HG02943 (cell line): Measurements from ENCODE around the gene ISG20L2.

ENCODE experiments used
- ATAC-seq: cut with Tn5 transposase; IDR thresholded peaks from one replicate; pipeline ENCODE4 v1.9.1; 2021; ENCODE audit warnings: mild to moderate bottlenecking, low read depth, moderate library complexity; ENCODE audit not compliant: unreplicated experiment

Gene ISG20L2

DNA sequence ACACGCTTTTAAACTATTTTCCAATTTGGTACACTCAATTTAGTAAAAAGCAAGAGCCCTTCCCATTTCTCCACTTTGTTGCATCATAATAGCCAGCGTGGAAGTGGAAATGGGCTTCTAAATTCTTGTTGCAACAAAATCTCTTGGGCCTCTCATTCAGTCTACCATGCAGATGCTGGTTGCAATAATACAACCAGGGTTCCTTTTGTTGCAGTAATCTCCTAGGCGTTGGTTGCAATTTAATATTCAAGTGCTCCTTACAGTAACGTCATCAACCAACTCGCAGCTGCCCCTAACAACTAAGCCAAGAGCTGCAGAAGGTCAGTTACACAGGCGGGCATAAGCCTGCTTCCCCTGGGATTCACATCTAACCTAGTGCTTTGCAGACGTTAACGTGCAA is 25.7 kb upstream of the ISG20L2 start:
- no peak for ATAC-seq

GRCh38 chr1:156752843-156753482 is 24.4 kb upstream of the ISG20L2 start:
- no peak for ATAC-seq

- ATAC-seq, result no peak
These were observed 23.4 kb upstream of the ISG20L2 start for GRCh38 chr1:156751757-156752481.

DNA sequence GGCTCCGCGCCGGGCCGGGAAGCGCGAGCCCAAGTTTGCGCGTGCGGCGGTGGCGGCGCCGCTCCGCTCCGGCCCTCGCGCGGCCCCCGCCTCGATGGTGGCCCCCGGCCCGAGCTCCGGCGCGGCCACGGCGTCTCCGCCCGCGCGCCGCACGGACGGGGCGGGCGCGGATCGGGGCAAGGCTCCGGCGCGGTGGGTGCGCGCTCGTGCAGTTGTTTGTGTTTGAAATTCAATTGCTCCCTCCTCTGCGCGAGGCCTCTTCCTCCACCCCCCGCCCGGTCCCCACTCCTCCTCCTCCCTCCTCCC is 22.8 kb upstream of the ISG20L2 start, which contains the start of gene HDGF:
TSS of gene HDGF (minus strand) at position 225 of the 306 bp plus-strand sequence. CDS start 246 bp downstream, outside the sequence.
- no peak for ATAC-seq

DNA sequence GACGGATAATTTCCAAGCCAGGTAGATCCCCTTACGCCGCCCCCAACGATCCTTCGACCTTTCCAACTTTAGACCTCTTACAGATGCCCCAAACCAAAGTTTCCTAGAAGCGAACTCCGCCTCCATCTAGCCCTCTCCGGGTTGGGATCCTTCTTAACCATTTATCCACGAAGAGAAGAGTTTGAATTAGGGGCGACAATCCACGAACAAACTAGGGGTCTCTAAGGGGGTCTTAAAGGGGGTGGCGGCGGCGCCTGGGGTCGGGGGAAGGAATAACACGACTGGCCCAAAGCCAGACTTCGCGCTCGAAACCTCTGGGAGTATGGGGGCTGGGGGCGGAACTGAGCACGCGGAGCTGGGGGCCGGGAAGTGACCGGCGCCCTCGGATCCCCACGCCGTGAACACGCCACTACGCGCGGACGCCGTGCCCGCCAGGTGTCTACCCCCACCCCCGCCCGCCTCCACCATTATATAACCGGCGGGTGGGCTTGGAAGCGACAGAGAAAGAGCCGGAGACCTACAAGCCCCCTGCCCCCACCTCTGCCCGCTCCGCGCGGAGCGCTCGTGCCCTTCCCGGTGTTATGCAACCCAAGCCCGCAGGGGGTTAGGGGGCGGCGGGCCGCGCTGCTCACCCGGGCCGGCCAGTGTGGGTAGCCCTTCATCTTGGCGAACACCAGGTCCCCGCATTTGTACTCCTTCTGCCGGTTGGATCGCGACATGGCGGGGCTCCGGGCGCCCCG is 22.3 kb upstream of the ISG20L2 start:
- ATAC-seq, result no peak

- ATAC-seq, result no peak
These were observed 21.7 kb upstream of the ISG20L2 start for GRCh38 chr1:156750191-156750672.

DNA sequence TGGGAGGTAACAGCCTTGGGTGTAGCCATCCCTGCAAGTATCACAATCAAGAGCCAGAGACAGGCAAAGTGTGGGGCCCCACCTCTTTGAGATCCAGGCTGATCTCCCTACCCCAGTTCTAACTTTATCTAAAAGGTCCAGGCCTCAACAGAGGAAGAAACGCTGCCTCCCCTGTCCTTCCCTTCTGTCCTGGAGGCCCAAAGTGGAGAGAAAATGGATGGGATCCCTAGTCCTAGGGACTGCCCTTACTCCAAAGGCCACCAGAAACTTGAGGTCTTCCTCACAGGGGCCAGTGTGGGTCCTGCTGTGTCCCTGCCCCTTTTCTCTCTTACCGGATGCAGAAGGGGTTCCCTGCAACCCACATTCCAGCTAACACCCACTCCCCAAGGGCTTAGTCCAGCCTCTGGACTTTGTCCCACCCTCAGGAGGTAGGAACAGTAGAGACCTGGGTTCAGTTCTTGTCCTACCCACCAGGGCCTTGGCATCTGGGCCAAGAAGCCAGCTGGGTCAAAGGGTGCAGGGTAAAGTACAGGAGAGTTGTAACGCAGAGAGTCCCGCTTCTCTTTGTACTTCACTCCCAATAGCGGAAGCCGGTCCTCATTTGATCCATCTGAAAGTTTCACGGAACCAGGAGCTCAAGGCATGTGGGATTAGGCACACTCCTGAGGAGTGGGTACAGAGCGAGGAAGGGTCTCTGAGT is 21.0 kb upstream of the ISG20L2 start:
- ATAC-seq, result no peak

GRCh38 chr1:156748670-156749418 is 20.3 kb upstream of the ISG20L2 start:
- ATAC-seq, result no peak

- ATAC-seq, result no peak
These were observed 19.4 kb upstream of the ISG20L2 start for GRCh38 chr1:156747742-156748669.

DNA sequence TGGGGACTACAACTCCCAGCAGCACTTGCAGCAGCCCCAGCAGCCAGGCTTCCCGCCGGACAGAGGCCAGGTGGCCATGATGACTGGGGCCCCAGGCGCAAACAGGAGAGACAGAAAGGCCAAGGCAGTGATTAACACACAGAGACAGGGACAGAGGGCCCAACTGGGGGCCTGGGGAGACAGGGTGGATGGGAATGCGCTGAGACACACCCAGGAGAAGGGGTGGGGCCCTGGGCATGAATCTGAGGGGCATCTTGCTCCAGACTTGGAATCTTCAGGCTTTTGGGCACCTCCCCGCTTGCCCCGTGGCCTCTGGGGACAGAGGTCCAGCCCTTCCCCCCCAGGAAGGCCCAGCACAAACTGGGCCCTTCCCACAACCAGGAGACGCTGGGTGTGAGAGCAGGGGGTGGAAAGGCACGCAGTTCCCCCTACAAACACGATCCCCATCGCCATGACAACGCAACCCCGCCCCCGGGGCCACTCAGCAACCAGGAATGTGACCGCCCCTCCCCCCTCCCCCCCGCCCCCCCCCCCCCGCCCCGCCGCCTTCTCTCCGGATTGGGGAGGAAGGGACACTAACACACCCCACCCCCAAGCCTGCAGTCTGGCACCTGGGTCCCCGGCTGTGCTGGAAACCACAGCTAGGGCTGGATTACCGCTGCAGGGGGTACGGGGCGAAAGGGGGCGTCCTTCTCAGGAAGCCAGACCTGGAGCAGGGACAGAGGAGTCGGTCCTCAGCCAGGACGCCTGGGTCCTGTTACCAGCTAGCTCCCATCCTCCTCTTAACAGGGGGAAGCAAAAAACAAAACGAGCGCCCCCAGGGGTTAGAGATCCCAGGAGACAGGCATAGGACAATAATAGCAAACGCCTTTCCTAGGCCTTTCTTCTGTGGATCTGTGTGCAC is 18.4 kb upstream of the ISG20L2 start:
- no peak for ATAC-seq

- ATAC-seq, result no peak
These were observed 17.8 kb upstream of the ISG20L2 start for GRCh38 chr1:156746406-156746727.

GRCh38 chr1:156745881-156746280 is 17.3 kb upstream of the ISG20L2 start:
- ATAC-seq, result no peak

GRCh38 chr1:156744786-156745419 is 16.3 kb upstream of the ISG20L2 start:
- ATAC-seq, result no peak

DNA sequence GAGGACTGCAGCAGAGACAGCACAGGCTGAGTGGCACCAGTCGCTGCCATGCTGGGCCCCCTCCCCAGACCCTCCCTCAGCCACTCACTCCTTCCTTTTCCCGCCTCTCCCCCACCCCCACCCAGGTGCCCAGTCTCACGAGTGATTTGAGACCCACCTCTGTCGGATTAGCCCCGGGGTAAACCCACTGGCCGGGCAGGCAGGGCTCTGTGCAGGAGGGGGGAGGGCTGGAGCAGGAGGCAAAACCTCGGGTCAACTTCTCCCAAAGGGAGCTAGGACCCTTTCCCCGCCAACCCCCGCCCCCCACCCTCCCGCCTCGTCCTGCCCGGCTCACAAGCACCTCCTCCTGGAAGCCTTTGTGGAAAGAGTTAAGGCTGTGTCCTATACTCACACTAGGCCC is 15.8 kb upstream of the ISG20L2 start:
- no peak for ATAC-seq

DNA sequence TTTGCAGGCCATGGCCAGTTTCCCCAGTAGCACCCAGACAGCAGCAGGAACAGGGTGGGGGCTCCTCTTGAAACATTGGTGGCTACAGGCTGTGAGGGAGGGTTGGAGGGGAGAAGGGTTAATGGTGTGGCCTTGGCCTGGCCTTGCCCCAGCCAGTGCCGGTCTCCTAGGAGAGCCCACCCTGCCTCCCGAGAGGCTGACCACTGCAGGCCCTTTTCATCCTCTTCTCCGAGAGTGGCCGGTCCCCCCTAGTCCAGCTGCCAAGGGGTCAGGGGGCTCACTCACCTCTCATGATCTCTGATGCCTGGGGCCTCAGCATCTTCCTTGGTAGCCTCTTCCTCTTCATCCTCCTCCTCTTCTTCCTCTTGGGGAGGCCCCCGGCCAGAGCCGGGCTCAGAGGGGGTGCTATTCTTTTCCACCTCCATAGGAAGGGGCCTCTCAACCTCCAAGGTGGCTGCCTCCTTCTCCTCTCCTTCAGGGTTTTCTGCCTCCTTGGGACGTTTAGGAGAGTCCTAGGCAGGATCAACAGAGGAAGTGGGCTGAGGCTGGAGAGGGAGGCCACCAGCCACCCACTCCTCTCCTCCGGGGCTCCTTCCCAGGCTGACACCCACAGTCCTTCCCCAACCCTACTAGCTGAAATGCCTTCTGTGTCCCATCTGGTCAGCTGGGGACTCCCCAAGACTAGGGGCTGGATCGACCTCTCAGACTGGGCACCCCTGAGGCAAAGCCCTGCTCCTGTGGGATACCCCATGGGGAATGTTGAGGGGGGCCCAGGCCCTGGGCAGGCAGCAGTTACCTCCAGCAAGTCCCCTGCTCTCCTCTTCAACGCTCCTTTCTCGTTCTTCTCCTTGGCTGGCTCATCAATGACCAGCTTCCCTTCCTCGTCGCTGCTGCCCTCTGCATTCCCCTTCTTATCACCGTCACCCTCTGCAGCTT is 15.1 kb upstream of the ISG20L2 start:
- ATAC-seq, result no peak

DNA sequence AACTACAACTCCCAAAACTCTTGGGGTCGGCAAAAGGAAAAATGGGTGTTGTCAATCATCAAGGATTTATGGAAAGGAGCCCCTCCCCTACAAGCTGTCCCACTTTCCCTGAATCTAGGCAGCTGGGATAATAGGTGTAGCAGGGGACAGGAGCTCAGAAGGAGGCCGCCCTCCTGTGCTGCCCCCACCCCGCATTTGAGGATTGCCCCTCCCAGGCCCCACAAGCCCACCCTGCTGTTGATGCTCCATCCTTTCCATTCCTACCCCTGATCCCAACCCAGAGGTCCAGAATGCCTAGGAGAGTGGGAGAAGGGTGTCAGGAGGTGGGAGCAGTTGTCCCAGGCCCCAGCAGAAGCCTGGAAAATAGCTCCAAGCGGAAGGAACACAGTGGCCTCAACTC is 14.2 kb upstream of the ISG20L2 start:
- no peak for ATAC-seq

- ATAC-seq, result no peak
These were observed 13.5 kb upstream of the ISG20L2 start for GRCh38 chr1:156742017-156742416.
